ENCODE results near the gene HCN4.

DNA sequence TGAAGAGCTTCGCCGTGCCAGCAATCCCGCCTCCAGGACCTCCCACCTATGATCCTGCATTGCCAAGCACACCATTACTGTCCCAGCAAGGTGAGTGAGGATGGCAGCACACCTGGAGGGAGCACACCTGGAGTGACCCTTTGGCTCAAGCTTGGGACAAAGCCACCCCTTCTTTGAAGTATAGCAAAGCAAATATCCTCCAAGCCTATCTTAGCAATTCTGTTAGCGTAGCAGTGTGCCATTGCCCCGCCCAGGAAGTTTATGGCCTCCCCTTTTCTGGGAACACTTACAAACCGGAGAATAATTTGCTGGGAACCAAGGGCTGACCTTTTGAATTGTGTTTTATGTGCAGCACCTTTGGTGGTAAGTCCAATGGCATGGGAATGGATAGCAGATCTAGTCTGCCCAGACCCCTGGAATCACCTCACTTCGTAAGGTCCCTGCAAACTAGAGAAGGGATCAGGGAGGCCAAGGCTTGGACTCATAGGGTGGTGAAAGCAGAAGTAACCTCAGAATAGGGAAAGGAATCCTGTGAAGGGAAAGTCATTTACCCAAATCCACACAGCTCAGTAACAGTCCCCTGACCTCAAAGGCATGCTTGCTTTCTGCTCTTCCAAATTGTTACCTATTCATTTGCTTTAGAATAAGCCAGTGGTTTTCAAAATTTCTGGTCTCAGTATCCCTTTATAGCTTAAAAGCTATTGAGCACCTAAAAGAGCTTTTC is 70.1 kb downstream of the HCN4 start:
- no peak for TF ChIP-seq CTCF (conservative IDR thresholded peaks at IDR 0.05 in 1 of 2, IDR thresholded peaks at IDR 0.05 in 1 of 2; ENCODE audit: extremely low read depth in 1 of 2, insufficient read depth in 1 of 2, low read depth in 1 of 2, low read length in 2 of 2)
- no peak for TF ChIP-seq EZH2 (IDR thresholded peaks at IDR 0.05; ENCODE audit: borderline replicate concordance, low read length)

Measured in mammary epithelial cell (primary cell).